HTERT RPE-1 (cell line): ENCODE results near the gene C16orf74.

Experiments
- in situ Hi-C: fragments of 300-500 bp; cut with MboI; formaldehyde crosslinking; loops from 4 replicates; pipeline ENCODE4 v1.14.3; 2020; ENCODE audit warnings: low sequenced_read_pairs

C16orf74 gene

DNA sequence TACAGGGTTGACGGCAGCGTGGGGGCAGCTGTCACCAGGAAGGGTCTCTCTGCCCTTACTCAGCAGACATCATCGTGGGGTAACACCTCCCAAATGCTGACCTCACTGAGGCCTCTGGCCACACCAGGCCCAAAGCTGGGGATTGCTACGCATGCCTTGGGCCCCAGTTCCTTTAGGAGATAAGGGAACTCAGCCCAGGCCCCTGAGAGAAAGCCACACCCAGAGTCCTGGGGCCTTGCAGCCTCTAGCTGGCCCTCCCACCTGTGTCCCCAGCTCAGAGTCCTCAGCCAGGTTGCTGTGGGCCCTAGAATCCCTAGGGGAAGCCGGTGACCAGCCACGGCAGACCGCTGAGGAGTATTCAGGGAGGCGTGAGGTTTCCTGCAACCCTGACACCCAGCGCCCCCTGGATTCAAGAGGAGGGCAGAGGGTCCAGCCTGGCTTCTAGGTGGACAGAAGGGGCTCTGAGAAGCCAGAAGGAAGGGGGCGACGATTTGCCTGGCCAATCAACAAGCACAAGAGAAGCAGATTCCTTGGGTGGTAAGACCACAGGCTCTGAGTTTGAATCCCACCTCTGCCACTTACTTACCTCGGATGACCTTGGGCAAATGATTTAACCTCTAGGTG lies 51.8 kb downstream of the C16orf74 start:
- in situ Hi-C loops = no loop called here

DNA sequence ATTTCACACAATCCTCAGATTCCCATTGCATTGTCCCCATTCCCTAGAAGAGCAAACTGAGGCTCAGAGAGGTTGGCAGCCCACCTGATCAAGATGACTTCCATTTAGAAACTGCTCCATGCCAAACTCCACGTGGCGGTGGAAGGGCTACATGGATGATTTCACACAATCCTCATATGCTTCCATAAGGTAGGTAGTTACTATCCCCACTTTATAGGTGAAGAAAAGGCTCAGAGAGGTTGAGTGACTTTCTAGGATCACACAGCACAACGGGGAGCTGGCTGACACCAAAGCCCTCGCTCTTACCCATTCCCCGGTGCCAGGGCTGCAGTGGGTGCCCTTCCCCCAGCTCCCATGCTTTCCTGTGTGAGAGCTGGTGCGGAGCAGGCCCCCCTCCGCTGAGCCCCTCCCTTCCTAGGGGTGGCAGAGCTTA lies 52.4 kb downstream of the C16orf74 start:
- in situ Hi-C loops = no loop called here

- in situ Hi-C loops = no loop called here
Observed at GRCh38 chr16:85697431-85697830, 53.5 kb downstream of the C16orf74 start.

DNA sequence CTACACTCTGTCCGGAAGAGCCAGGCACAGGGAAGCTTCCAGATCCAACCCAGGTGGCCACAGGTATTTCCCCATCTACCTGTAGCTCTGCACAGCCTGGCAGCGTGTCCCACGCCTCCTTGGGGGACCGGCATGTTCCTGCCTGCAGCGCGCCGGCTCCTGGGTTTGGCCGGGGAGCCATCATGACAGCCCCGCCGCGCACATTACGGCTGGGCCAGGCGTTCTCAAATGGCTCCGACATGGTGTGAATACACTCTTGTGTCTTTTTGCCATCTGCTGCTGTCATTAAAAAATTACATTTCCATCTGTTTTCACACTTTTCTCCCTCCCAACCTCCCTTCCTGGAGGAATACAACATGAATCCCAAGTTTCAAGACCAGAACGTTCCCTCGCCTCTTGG lies 54.1 kb downstream of the C16orf74 start:
- in situ Hi-C loops = no loop called here

DNA sequence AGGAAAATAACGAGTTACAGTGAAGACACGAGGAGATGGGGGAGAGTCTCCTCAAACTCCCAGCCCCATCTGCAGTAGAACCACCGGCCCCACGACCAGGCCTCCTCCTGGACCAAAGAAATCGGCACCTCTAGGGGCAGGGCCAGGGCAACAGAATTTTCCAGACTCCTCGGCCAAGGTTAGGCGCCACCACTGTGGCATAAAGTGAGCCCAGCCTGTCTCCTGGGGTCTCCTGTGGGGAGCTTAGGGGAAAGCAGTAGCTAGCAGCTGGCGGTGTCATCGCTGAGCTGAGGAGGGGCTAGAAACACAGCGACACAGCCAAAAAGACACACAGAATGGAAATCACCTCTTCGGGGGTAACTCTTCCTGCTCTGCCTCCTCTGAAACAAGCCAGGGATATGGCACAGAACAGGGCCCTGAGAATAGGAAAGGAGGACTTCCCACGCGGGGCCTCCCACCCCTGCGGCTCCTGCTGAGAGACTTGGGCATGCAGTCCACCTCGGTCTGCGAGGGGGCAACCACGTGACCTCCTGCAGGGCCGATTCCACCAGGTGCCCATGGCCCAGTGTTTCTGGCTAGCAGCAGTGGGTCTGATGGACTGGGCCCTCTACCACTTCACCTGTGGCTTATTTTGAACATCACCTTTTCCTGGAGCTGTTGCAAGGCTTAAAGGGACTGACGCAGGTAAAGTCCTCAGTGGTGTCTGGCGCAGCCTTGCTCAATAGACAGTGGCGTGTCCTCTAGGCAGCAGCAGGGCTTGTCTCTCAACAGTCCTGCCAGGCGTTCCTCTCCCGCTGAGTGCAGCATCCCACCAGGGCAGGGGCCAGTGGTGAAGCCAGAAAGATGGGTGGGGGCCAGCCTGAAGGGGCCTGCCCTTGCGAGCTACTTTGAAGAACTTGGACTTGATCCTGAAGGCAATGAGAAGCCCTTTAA lies 55.4 kb downstream of the C16orf74 start:
- in situ Hi-C loops = no loop called here

DNA sequence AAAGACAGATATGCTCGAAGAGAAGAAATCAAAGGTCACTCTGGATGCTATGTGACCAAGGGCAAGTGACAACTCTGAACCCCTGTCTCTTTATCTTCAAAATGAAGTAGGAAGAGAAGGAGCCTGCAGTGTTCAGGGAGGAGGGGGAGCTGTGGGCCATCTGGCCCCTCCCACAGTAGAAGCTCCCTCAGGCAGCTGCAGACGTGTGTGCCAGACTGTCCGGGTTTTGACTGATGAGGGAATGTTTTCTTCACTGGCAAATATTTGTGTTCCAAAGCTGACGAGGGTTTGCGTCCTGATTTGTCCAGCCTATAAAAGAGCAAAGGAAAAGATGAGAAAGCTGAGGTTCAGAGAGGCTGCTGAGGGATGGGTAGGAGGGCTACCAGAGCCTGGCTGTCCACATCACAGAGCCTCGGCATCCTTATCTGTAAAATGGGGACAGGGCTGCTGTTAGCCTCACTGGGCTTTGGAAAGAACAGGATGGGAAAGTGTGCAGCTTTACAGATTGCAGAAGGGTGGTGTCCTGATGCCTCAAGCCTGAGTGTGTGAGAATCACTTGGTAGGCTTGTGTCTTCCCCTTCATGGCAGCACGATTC lies 60.3 kb downstream of the C16orf74 start:
- in situ Hi-C loops = no loop called here

- in situ Hi-C loops = no loop called here
Observed at GRCh38 chr16:85689950-85690320, 61.0 kb downstream of the C16orf74 start.

GRCh38 chr16:85689285-85689949 lies 61.5 kb downstream of the C16orf74 start:
- in situ Hi-C loops = no loop called here

- in situ Hi-C loops = no loop called here
Observed at GRCh38 chr16:85688586-85689284, 62.2 kb downstream of the C16orf74 start, which contains the start of gene GINS2. GINS2 (minus strand) TSS chr16:85688954; CDS start chr16:85688898, 56 bp downstream.

GRCh38 chr16:85687651-85688471 lies 63.0 kb downstream of the C16orf74 start:
- in situ Hi-C loops = no loop called here

- in situ Hi-C loops = no loop called here
Observed at GRCh38 chr16:85686912-85687591, 63.8 kb downstream of the C16orf74 start.

DNA sequence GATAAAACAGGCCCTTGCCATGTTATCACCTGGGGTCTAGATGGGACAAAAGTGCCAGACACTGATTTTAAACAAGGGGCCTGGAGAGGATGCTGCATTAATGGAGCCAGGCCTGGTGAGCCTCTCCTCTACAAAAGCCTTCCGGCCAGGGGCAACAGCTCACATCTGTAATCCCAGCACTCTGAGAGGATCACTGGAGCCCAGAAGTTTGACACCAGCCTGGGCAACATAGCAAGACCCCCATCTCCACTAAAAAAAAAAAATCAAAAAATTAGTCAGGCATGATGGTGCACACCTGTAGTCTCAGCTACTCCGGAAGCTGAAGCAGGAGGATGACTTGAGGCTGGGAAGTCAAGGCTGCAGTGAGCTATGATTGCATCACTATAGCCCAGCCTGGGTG lies 65.6 kb downstream of the C16orf74 start:
- in situ Hi-C loops = no loop called here

DNA sequence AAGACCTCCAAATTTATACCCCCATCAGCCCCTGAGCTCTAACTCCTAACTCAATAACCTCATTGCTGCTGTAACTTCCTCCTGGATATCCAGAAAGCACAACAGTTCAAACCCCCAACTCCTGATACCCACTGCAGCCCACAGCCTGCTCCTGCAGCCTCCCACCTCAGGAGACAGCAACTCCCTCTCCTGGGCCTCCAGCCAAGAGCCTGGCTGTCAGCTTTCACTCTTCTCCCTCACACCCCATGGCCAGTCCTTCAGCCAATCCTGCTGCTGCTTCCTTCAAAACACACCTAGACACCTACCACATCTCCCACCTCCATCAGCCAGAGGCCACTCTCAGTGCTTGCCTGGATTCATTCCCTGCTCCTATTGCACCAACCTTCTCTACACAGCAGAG lies 67.5 kb downstream of the C16orf74 start:
- in situ Hi-C loops = no loop called here

GRCh38 chr16:85682516-85682915 lies 68.4 kb downstream of the C16orf74 start:
- in situ Hi-C loops = no loop called here

DNA sequence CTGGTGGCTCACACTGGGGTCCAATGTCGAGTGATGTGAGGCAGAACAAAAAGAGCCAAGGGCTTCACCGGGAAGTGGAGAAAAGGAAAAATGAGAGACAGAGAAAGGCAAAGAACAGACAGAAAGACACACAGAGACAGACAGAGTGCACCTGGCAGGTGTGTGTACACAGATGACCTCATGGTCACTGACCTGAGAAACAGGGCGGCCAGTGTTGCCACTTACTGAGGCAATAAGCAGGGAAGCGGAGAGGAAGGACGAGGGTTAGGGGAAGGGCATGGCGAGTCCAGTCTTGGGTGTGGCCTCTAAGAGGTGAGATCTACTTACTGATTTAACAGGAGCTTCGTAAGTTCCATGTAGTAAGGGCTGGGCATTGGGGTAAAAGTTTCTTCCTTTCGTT lies 69.6 kb downstream of the C16orf74 start:
- in situ Hi-C loops = no loop called here

- in situ Hi-C loops = no loop called here
Observed at GRCh38 chr16:85680352-85680944, 70.4 kb downstream of the C16orf74 start.

GRCh38 chr16:85679870-85680269 lies 71.0 kb downstream of the C16orf74 start:
- in situ Hi-C loops = no loop called here

DNA sequence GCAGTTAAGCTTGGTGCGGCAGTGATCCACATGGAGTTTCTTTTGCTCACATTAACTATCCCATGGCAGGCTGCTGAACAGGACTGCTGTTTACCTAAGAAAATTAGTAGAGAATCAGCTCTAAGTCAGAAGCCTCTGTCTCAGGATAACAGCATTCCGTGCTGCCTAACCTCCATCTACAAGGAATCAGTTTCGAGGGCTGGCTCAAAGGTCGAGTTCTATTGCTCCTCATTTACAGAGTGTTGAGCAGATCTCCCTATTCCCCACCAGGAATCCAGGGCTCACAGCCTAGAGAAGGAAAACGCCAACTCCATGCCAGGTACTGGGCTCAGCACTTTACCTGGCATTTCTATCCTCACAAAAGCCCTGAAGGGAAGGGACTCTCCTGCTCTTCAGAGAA lies 72.1 kb downstream of the C16orf74 start:
- in situ Hi-C loops = no loop called here

DNA sequence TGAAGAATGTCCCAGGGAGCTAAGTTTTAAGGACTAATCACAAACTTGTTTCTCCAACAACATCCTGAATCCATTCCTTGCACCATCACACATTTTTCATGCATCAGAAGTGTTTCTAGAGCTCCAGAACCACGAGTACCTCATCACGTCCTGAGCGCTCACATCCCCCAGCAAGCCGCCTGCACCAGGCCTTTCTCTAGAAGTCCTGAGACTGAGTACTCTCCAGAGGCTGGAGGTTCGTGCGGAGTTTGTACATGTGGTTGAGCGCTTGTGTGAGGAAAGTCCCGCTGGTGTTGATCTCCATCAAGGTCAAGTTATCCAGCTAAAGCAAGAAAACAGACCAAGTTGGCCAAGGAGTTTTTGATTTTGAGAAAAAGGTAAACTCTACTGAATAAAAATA lies 72.9 kb downstream of the C16orf74 start:
- in situ Hi-C loops = no loop called here
